Nephron progenitor cell (in vitro differentiated cells): ENCODE measurements around the gene DCAF17.

ENCODE experiments used
- DNase-seq: peaks from one replicate; pipeline ENCODE4 v3.0.0; 2021
- H3K27ac Mint-ChIP-seq: 2 replicates; pipeline ENCODE4 v1.8.0; 2021; ENCODE audit warnings: mild to moderate bottlenecking, moderate library complexity, mixed read lengths
- H3K27me3 Mint-ChIP-seq: 2 replicates; pipeline ENCODE4 v1.8.0; 2021; ENCODE audit warnings: mild to moderate bottlenecking, low read depth, mixed read lengths; ENCODE audit not compliant: poor library complexity
- H3K36me3 Mint-ChIP-seq: 2 replicates; pipeline ENCODE4 v1.8.0; 2021; ENCODE audit warnings: low read depth, mixed read lengths
- H3K4me1 Mint-ChIP-seq: 2 replicates; pipeline ENCODE4 v1.8.0; 2021; ENCODE audit warnings: mixed read lengths
- H3K4me3 Mint-ChIP-seq: 2 replicates; pipeline ENCODE4 v1.8.0; 2021; ENCODE audit warnings: mild to moderate bottlenecking, moderate library complexity, mixed read lengths
- H3K9me3 Mint-ChIP-seq: 2 replicates; pipeline ENCODE4 v1.8.0; 2021; ENCODE audit warnings: mild to moderate bottlenecking, moderate library complexity, mixed read lengths
- TF ChIP-seq, protein P1 (sequence below): fragments of 200-600 bp; sonication (generic); IDR thresholded peaks from 2 replicates; pipeline ENCODE4 v1.5.0; 2021; ENCODE audit warnings: antibody characterized with exemption

DCAF17 gene

DNA sequence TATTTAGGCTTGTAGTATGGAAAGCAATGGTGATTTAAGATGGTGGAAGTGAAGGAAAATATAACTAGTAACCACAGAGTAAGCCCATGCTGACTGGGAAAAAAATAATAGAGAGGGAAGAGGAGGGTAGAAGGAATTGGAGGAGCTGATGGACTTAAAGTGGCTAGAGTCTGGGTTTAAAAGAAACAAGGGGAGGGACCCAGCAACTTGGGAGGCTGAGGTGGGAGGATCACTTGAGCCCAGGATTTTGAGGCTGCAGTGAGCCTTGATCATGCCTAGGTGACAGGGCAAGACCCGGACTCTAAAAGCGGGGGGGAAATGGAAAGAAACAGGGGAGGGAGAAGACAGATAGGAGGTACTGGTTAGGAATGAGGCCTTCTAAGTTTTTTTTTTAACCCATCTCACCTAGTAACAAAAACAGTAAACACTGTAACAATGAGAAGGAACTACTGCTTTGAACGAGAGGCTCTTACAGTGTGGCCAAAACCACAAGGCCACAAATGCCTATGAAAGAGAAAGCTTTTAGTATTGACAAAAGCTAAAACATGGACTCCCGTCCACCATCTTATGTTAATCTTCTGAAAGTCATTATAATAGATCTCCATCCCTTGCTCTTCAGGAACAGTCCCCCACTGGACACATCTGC is 26.9 kb upstream of the DCAF17 start:
- Mint-ChIP-seq H3K4me1 (peaks cover 11% of the 10 kb centered on the region), H3K4me3 (no peak overlapping the region), H3K27me3 (peaks cover 4% of the 10 kb centered on the region), H3K9me3 (peaks cover 5% of the 10 kb centered on the region), H3K27ac (no peak overlapping the region), H3K36me3 (peaks cover 8% of the 10 kb centered on the region)
- DNase-seq, result no peak
- TF ChIP-seq, protein P1, sequence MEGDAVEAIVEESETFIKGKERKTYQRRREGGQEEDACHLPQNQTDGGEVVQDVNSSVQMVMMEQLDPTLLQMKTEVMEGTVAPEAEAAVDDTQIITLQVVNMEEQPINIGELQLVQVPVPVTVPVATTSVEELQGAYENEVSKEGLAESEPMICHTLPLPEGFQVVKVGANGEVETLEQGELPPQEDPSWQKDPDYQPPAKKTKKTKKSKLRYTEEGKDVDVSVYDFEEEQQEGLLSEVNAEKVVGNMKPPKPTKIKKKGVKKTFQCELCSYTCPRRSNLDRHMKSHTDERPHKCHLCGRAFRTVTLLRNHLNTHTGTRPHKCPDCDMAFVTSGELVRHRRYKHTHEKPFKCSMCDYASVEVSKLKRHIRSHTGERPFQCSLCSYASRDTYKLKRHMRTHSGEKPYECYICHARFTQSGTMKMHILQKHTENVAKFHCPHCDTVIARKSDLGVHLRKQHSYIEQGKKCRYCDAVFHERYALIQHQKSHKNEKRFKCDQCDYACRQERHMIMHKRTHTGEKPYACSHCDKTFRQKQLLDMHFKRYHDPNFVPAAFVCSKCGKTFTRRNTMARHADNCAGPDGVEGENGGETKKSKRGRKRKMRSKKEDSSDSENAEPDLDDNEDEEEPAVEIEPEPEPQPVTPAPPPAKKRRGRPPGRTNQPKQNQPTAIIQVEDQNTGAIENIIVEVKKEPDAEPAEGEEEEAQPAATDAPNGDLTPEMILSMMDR, result no peak

DNA sequence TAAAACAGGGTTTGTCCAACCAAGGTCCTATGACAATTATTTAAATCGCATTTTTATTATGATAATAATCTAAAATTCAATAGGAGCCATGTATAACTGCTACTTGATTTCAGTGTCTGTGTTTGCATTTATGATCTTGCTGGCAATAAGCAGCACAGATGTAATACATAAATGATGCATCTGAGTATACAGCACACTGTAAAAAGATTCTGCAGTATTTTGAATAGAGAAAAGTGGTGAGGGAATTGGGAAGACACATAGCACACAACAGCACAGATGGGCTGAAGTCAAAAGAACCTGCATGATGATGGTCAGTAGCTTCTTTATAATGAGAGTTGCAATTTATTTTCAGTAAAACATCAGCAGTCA is 26.4 kb upstream of the DCAF17 start:
- peaks cover 11% of the 10 kb centered on the region for H3K4me1 Mint-ChIP-seq
- H3K27me3 Mint-ChIP-seq, result peaks cover 4% of the 10 kb centered on the region
- H3K9me3 Mint-ChIP-seq, result peaks cover 3% of the 10 kb centered on the region
- H3K4me3 Mint-ChIP-seq, result no peak overlapping the region
- H3K36me3 Mint-ChIP-seq, result peaks cover 5% of the 10 kb centered on the region
- no peak overlapping the region for H3K27ac Mint-ChIP-seq
- no peak for DNase-seq
- TF ChIP-seq, protein P1, result no peak

DNA sequence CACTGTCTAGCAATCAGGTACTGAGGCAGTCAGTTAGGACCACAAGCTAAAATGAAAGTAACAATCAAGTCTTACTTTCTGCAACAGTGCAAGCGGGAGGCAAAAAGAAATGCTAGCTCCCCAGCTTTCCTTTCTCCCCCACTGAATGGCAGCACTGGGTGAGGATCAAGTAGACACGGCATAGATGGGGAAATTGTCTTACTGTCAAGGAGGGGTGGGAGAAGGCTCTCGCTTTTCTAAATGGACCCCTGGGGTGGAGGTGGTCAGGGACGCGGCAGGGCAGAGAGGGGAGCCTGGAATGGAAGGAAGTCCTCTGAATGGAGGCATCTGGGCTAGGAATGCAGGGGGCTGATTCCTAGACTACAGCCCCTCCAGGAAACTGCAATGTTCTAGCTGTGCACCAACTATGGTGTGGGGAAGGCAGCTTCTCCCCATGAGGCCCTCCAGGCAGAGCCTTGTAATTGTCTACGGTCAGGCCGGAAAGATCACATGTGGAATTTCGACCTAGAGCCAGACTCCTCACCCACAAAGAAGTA is 24.5 kb upstream of the DCAF17 start:
- TF ChIP-seq, protein P1, result no peak
- Mint-ChIP-seq H3K9me3 (no peaks in the 10 kb centered on the region), H3K36me3 (no peaks in the 10 kb centered on the region), H3K27ac (no peak overlapping the region), H3K27me3 (peaks cover 4% of the 10 kb centered on the region), H3K4me1 (peaks cover 11% of the 10 kb centered on the region), H3K4me3 (peak overlapping the region; percentile 55)
- no peak for DNase-seq

DNA sequence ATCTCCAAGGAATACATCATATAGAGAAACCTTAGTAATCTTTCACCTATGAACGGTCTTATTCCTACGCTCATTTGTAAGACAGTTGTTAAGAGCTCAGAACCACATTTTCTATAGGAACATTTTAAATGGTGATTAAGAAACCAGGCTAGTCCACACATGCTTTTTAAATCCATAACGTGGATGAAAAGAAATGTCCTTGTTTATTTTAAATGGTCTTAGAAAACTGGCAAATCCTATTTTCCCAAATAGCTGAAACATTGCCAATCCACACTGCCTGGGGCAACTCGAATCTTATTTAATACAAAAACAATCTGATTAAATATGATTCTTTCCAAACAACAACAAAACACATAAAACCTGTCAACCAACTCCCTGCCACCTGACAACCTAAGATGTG is 23.9 kb upstream of the DCAF17 start:
- Mint-ChIP-seq H3K4me3 (no peak overlapping the region), H3K27ac (no peak overlapping the region), H3K27me3 (peaks cover 4% of the 10 kb centered on the region), H3K4me1 (peaks cover 11% of the 10 kb centered on the region), H3K36me3 (no peaks in the 10 kb centered on the region), H3K9me3 (no peaks in the 10 kb centered on the region)
- DNase-seq, result no peak
- TF ChIP-seq, protein P1, result no peak

DNA sequence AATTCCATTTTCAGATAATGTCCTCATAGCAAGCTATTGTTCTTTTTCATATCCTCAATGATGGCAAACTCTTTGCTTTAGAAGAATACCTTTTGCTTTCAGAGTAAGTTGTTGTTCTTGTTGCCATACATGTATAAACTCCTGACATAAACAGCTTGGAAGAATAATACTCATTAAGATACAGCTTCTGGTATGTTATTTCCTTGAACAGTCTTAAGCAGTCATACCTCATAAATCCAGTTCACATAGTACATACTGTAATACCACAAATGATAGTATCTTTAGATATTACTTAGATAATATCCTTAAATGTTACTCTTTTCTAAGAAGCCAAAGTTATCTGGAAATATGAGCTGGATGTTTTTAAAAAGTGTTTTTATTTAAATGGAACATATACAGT is 23.4 kb upstream of the DCAF17 start:
- Mint-ChIP-seq H3K4me3 (no peak overlapping the region), H3K4me1 (peaks cover 11% of the 10 kb centered on the region), H3K27ac (no peak overlapping the region), H3K27me3 (peaks cover 4% of the 10 kb centered on the region), H3K9me3 (no peaks in the 10 kb centered on the region), H3K36me3 (no peaks in the 10 kb centered on the region)
- DNase-seq, result no peak
- TF ChIP-seq, protein P1, result no peak

DNA sequence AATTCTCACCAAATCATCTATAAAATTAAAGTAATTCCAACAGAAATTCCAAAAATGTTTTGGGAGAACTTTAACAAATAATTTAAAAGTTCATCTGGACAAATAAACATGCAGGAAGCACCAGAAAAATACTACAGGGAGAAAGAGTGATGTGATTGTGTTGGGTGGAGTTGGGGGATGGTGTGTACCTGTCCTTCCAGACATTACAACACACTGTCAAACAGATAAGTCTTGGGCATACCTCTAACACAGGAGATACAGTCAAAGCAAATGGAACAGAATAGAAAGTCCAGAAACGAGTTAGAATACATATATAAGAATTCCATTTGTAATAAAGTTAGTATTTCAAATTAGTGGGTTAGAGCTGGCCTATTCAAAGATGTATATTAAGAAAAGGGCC is 22.8 kb upstream of the DCAF17 start:
- peaks cover 4% of the 10 kb centered on the region for H3K27me3 Mint-ChIP-seq
- DNase-seq, result no peak
- H3K4me1 Mint-ChIP-seq, result peaks cover 15% of the 10 kb centered on the region
- no peak overlapping the region for H3K4me3 Mint-ChIP-seq
- TF ChIP-seq, protein P1, result no peak
- H3K36me3 Mint-ChIP-seq, result no peaks in the 10 kb centered on the region
- H3K9me3 Mint-ChIP-seq, result no peaks in the 10 kb centered on the region
- no peak overlapping the region for H3K27ac Mint-ChIP-seq
